ENCODE results near the gene ST3GAL4.

ST3GAL4 gene

DNA sequence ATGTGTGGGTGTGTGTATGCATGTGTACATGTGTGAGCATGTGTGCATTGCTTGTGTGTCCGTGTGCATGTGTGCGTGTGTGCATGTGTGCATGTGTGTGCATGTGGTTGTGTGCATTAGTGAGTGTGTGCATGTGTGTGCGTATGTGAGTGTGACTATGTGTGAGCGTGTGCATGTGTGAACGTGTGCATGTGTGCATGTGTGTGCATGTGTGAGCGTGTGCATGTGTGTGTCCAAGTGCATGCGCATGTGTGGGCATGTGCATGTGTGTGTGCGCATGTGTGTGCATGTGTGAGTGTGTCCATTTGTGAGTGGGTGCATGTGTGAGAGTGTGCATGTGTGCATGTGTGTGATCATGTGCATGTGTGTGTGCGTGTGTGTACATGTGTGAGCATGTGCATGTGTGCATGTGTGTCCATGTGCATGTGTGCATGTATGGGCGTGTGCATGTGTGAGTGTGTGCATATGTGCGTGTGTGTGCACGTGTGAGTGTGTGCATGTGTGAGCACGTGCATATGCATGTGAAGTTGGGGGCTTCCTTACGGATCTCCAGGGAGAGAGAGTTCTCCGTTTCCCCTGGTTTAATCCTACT, 95.8 kb downstream of the ST3GAL4 start:
- TF ChIP-seq, protein P1, sequence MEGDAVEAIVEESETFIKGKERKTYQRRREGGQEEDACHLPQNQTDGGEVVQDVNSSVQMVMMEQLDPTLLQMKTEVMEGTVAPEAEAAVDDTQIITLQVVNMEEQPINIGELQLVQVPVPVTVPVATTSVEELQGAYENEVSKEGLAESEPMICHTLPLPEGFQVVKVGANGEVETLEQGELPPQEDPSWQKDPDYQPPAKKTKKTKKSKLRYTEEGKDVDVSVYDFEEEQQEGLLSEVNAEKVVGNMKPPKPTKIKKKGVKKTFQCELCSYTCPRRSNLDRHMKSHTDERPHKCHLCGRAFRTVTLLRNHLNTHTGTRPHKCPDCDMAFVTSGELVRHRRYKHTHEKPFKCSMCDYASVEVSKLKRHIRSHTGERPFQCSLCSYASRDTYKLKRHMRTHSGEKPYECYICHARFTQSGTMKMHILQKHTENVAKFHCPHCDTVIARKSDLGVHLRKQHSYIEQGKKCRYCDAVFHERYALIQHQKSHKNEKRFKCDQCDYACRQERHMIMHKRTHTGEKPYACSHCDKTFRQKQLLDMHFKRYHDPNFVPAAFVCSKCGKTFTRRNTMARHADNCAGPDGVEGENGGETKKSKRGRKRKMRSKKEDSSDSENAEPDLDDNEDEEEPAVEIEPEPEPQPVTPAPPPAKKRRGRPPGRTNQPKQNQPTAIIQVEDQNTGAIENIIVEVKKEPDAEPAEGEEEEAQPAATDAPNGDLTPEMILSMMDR (IDR thresholded peaks at IDR 0.05; ENCODE audit: insufficient read depth, low read depth, low read length, missing control alignments), result no peak
- no peak overlapping the region for H3K4me3 ChIP-seq (ENCODE audit: low read length)
- no peak for DNase-seq (ENCODE audit: low read depth)

DNA sequence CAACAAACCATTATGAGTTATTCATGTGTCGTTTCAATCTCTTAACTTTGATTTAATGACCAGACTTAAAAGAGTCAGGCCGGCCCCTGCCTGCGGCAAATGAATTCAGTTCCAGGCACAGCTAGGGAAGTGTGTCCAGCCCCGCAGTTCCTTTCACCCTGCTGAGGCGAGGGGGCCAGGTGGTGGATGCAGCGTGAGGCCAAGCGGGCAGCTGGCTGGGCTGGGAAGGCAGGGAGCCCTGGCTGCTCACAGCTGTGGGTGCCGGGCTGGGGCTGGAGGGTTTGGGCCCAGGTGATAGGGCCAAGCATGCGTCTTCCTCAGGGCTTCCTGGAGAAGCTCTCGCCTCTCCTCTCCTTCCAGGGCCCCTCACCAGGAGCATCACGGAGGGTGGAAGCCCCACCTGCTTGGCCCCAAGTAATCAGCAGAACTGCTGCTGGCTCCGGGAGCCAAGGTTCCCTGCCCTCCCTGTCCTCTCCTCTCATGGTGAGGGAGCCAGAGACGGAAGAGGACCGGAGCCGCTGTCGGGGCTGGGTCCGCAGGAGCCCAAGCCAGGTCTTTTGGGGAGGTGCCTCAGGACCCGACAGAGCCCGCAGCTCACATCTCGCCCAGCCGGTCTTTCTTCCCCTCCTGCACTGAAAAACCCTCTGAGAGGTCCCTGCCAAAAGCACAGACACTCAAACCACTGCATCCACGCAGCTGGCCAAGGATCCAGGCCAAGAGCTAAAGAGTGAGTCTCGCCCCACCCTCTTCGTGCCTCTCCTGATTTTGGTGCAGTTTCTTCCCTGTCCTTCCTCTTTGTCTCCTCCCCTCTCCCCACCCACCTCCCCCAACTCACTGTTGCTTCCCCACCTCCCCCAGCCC, 97.0 kb downstream of the ST3GAL4 start:
- no peak for DNase-seq (ENCODE audit: low read depth)
- TF ChIP-seq, protein P1 (IDR thresholded peaks at IDR 0.05; ENCODE audit: insufficient read depth, low read depth, low read length, missing control alignments), result no peak
- no peak overlapping the region for H3K4me3 ChIP-seq (ENCODE audit: low read length)

DNA sequence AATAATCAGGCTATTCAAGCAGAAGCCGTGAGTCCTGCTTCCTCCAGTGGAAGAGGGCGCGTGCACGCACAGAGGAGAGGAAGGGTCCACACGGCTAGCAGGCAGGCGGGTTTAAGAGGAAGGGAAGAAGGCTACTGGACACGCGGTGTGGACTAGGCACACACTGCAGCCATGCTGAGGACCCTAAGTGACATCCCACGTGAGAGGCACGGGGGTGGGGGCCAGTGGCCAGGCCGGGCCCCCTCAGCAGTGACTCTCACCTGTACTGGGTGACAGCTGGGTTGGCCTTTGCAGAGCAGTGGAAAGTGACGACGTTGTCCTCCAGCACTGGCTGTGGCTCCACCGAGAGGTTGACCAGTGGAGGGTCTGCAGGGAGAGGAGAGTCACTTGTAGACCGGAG, 100.6 kb downstream of the ST3GAL4 start:
- no peak overlapping the region for H3K4me3 ChIP-seq (ENCODE audit: low read length)
- TF ChIP-seq, protein P1 (IDR thresholded peaks at IDR 0.05; ENCODE audit: insufficient read depth, low read depth, low read length, missing control alignments), result no peak
- no peak for DNase-seq (ENCODE audit: low read depth)

- H3K4me3 ChIP-seq (ENCODE audit: low read length), result no peak overlapping the region
- DNase-seq (ENCODE audit: low read depth), result no peak
- TF ChIP-seq, protein P1 (IDR thresholded peaks at IDR 0.05; ENCODE audit: insufficient read depth, low read depth, low read length, missing control alignments), result no peak
Observed at GRCh38 chr11:126456783-126457542, 101.5 kb downstream of the ST3GAL4 start.

- no peak for DNase-seq (ENCODE audit: low read depth)
- TF ChIP-seq, protein P1 (IDR thresholded peaks at IDR 0.05; ENCODE audit: insufficient read depth, low read depth, low read length, missing control alignments), result no peak
- no peak overlapping the region for H3K4me3 ChIP-seq (ENCODE audit: low read length)
Observed at GRCh38 chr11:126457817-126458216, 102.3 kb downstream of the ST3GAL4 start.

DNA sequence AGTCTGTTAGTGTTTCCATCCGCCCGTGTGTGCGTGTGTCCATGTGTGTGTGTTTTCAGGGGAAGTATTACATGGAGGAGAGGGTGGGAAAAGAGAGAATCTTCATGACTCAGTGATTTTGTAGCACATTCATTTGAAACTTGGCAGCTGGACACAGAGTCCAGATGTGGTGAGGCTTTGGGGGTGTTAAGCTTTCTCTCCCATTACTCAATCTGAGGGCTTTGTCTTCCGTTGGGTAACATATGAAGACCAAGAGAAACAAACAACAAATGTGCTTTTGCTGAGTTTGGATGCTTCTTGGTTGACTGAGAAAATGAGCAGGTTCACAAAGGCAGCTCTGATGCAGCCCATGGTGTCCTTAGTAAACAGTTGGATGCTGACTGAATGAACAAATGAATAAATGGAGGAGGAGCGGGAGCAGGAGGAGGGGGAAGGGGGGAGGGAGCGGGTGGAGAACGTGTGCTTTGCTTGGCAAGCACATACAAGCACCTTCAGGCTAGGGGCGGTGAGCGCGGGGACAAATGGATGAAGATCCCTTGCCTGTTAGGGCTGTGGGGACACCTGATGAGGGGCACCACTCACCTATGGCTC, 104.3 kb downstream of the ST3GAL4 start:
- DNase-seq (ENCODE audit: low read depth), result no peak
- no peak overlapping the region for H3K4me3 ChIP-seq (ENCODE audit: low read length)
- TF ChIP-seq, protein P1 (IDR thresholded peaks at IDR 0.05; ENCODE audit: insufficient read depth, low read depth, low read length, missing control alignments), result no peak
